CD4-positive, alpha-beta memory T cell (primary cell): ENCODE measurements around the gene SCRN1. TPM values are rescaled to one million over a fixed set of nuclear protein-coding genes. Genes with fewer than 3 reads are reported as not detected.
A peak's percentile ranks its signal among the peaks of the same experiment; 100 is the strongest.

ENCODE experiments used
- CTCF ChIA-PET: fragments of 350-600 bp; sonication (Branson Sonifier 250); formaldehyde crosslinking; loops from one replicate; lab custom pipeline; 2021; ENCODE audit warnings: inconsistent platforms; ENCODE audit not compliant: partially characterized antibody; lab: Charles Lee
- POLR2A ChIA-PET: fragments of 350-600 bp; sonication (Branson Sonifier 250); formaldehyde crosslinking; loops from one replicate; lab custom pipeline; 2021; ENCODE audit not compliant: partially characterized antibody; lab: Charles Lee
- DNase-seq, 5 donors: peaks; one replicate each; pipeline versions ENCODE4 v3.0.0 to v3.0.0-alpha.2; 2020 to 2022; ENCODE audit warnings: mixed read lengths in 1 of 5
- H3K27ac ChIP-seq: one replicate; pipeline ENCODE4 v1.7.0; 2013; ENCODE audit warnings: low read depth, low read length
- H3K27me3 ChIP-seq: 2 replicates; pipeline ENCODE4 v1.7.0; 2013; ENCODE audit warnings: mild to moderate bottlenecking, low read length, moderate library complexity; ENCODE audit not compliant: insufficient read depth
- H3K36me3 ChIP-seq: 2 replicates; pipeline ENCODE4 v1.7.0; 2013; ENCODE audit warnings: mild to moderate bottlenecking, low read length, moderate library complexity; ENCODE audit not compliant: insufficient read depth
- H3K4me1 ChIP-seq: 2 replicates; pipeline ENCODE4 v1.7.0; 2013; ENCODE audit warnings: mild to moderate bottlenecking, low read length, moderate library complexity; ENCODE audit not compliant: insufficient read depth
- H3K4me3 ChIP-seq, 2 donors: one replicate each; pipeline ENCODE4 v1.7.0; 2013; ENCODE audit warnings: low read length in 2 of 2, mild to moderate bottlenecking in 1 of 2
- H3K9me3 ChIP-seq, 2 donors: one replicate each; pipeline ENCODE4 v1.7.0; 2013; ENCODE audit warnings: low read length in 2 of 2, control low read depth in 1 of 2; ENCODE audit not compliant: control insufficient read depth in 1 of 2
- H3K27ac Mint-ChIP-seq, 7 donors: one replicate each; pipeline ENCODE4 v1.8.0; 2020 to 2021; ENCODE audit warnings: mixed read lengths in 7 of 7, mild to moderate bottlenecking in 6 of 7, inconsistent platforms in 3 of 7, moderate library complexity in 3 of 7
- H3K27me3 Mint-ChIP-seq, 2 donors: one replicate each; pipeline ENCODE4 v1.8.0; 2020 to 2021; ENCODE audit warnings: mixed read lengths in 2 of 2
- H3K36me3 Mint-ChIP-seq, 2 donors: one replicate each; pipeline ENCODE4 v1.8.0; 2020 to 2021; ENCODE audit warnings: mixed read lengths in 2 of 2, inconsistent platforms in 1 of 2, mild to moderate bottlenecking in 1 of 2
- H3K4me1 Mint-ChIP-seq, 4 donors: one replicate each; pipeline ENCODE4 v1.8.0; 2020 to 2021; ENCODE audit warnings: mixed read lengths in 4 of 4, mild to moderate bottlenecking in 1 of 4
- H3K4me3 Mint-ChIP-seq, 8 donors: one replicate each; pipeline ENCODE4 v1.8.0; 2020 to 2021; ENCODE audit warnings: mixed read lengths in 8 of 8, mild to moderate bottlenecking in 7 of 8, moderate library complexity in 6 of 8, inconsistent platforms in 3 of 8
- H3K9me3 Mint-ChIP-seq, 8 donors: one replicate each; pipeline ENCODE4 v1.8.0; 2020 to 2021; ENCODE audit warnings: mixed read lengths in 8 of 8, mild to moderate bottlenecking in 5 of 8, inconsistent platforms in 3 of 8, moderate library complexity in 1 of 8
- intact Hi-C: fragments of 100-400 bp; cut with micrococcal nuclease; formaldehyde crosslinking; loops from one replicate; pipeline ENCODE4 v1.15.1; 2023
- polyA plus RNA-seq, 2 donors: library from polyadenylated mRNA; unstranded; fragments of 300-500 nt; fragmentation: Illumina TruSeq; gene quantifications; one replicate each; pipeline ENCODE4 v1.2.3, GENCODE V29; 2021
- total RNA-seq, 2 experiments: library from RNA; stranded (reverse); gene quantifications; one replicate each; pipeline ENCODE4 v1.2.3, GENCODE V29; 2021

Gene SCRN1
- total and polyA plus RNA-seq, 4 experiments from 2014 or later, result 2.0 to 2.9 (median 2.4) TPM

DNA sequence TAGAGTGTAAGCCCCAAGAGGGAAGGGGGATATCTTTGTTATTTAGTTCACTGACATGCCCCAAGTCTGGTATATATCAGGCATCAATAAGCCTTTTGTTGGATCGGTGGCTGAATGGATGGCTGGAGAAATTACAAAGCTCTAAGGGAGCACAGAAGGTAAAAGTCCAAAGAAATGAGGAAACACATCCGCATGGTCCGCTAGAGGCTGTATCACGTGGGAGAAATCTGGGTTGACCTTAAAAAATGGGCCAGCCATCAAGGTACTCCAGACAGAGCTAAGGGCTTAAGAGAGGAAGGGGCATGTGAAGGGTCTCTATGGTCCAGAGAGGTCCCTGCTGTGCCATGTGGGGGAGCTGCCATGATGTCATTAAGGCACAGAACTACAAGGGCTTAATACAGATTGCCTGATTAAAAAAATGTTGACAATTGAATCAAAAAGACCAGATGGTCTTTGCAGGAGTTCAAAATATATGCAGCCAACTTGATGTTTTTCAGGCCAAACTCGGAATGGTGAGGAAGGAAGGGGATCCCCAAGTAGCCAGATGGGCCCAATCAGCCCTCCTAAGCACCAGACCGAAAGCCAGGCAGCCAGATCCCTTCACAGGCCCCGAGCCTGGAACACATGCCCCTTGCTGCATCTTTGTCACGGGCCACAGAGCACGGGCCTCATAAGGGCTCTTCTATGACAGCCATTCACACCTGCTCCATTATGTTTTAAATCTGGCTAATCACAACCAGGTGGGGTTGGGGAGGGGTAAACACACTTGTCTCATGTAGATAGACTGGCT is 31.9 kb downstream of the SCRN1 start:
- no peak overlapping the region for H3K4me3 Mint-ChIP-seq
- H3K27ac ChIP-seq, result no peak overlapping the region
- H3K27me3 Mint-ChIP-seq, result peaks cover 7 to 17% of the 10 kb centered on the region in 2 donors
- peaks cover 8 to 11% (median 9%) of the 10 kb centered on the region in 4 donors for H3K4me1 Mint-ChIP-seq
- ChIA-PET POLR2A (no interaction called here), CTCF (interaction anchor here (1.5 kb wide), 1 partner anchor 104 kb away, joined by 5 read pairs; no protein-coding TSS in a partner anchor)
- no peak for DNase-seq
- intact Hi-C loops, result no loop called here
- H3K27me3 ChIP-seq, result no peaks in the 10 kb centered on the region
- no peaks in the 10 kb centered on the region for H3K36me3 Mint-ChIP-seq
- H3K36me3 ChIP-seq, result no peaks in the 10 kb centered on the region
- H3K4me3 ChIP-seq, result no peak overlapping the region
- no peaks in the 10 kb centered on the region for H3K9me3 Mint-ChIP-seq
- H3K27ac Mint-ChIP-seq, result no peak overlapping the region
- H3K9me3 ChIP-seq, result no peaks in the 10 kb centered on the region
- peaks cover 6% of the 10 kb centered on the region for H3K4me1 ChIP-seq

DNA sequence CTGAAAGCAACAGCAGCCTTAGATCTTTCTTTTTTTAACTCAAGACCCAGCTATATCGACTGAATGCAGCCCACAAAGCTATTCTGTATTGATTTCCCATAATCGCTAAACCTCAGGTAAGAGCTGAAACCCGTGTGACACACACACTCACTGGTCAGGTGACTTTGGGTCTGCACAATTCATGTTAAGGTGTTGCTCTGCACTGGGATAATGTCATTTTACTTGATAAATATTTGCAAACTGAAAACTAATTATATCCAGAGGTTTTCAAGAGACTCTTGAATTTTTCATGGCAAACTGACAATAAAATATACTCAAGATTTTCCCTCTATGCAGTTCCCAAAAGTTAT is 33.1 kb downstream of the SCRN1 start:
- Histone ChIP-seq H3K4me1 (peaks cover 6% of the 10 kb centered on the region), H3K27me3 (no peaks in the 10 kb centered on the region), H3K9me3 (no peaks in the 10 kb centered on the region), H3K4me3 (no peak overlapping the region), H3K36me3 (no peaks in the 10 kb centered on the region), H3K27ac (no peak overlapping the region)
- Mint-ChIP-seq H3K36me3 (no peaks in the 10 kb centered on the region), H3K9me3 (no peaks in the 10 kb centered on the region), H3K4me3 (no peak overlapping the region), H3K27me3 (peaks cover 5 to 15% of the 10 kb centered on the region in 2 donors), H3K27ac (no peak overlapping the region), H3K4me1 (peaks cover 8 to 11% (median 9%) of the 10 kb centered on the region in 4 donors)
- intact Hi-C loops, result no loop called here
- CTCF ChIA-PET, result interaction anchor here (1.0 to 1.5 kb wide), 2 partner anchors 12 to 106 kb away, joined by 3 to 5 read pairs; no protein-coding TSS in a partner anchor
- no peak for DNase-seq
- POLR2A ChIA-PET, result no interaction called here

DNA sequence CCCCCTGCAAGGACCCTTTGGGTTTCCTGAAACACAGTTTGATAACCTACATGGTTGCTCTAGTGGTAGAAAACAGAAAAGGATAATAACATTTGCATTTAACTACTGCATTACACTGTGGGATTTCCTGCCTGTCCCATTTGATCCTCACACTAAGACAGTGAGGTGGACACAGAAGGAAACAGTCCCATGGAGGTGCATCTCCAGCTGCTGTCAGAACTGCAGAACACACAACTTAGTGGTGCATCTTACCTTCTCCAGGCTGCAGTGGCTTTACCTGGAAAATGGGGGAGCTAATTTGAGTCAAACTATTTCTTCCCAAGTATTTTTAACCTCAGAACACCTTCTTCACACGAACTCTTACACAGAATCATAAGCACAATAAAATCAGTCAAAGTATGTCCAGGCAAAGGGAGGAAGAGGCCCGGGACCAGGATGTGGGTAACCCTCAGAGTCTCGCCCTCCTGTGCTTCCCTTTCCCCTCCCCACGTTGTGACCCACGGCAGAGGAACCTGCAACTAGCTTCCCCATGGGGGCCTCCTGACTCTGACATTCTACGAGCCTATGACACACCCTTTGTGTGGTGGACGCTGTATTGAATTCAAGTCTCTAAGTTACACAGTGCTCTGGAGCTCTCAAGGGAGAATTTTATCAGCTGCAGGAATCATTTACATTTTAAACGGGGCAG is 33.7 kb downstream of the SCRN1 start:
- CTCF ChIA-PET, result interaction anchor here (1.0 to 1.5 kb wide), 2 partner anchors 13 to 106 kb away, joined by 3 to 5 read pairs; no protein-coding TSS in a partner anchor
- Mint-ChIP-seq H3K4me3 (peak overlapping the region in 3 of 8 donors; percentile 12 to 41 (median 14)), H3K9me3 (peaks cover 0 to 3% (median 0%) of the 10 kb centered on the region in 8 donors), H3K36me3 (no peaks in the 10 kb centered on the region), H3K27me3 (peaks cover 7 to 17% of the 10 kb centered on the region in 2 donors), H3K27ac (peak overlapping the region in 3 of 7 donors; percentile 17 to 80 (median 43)), H3K4me1 (peaks cover 8 to 11% (median 9%) of the 10 kb centered on the region in 4 donors)
- DNase-seq, result no peak
- Histone ChIP-seq H3K4me1 (peaks cover 6% of the 10 kb centered on the region), H3K9me3 (no peaks in the 10 kb centered on the region), H3K27ac (no peak overlapping the region), H3K36me3 (no peaks in the 10 kb centered on the region), H3K27me3 (no peaks in the 10 kb centered on the region), H3K4me3 (no peak overlapping the region)
- POLR2A ChIA-PET, result no interaction called here
- intact Hi-C loops, result no loop called here

DNA sequence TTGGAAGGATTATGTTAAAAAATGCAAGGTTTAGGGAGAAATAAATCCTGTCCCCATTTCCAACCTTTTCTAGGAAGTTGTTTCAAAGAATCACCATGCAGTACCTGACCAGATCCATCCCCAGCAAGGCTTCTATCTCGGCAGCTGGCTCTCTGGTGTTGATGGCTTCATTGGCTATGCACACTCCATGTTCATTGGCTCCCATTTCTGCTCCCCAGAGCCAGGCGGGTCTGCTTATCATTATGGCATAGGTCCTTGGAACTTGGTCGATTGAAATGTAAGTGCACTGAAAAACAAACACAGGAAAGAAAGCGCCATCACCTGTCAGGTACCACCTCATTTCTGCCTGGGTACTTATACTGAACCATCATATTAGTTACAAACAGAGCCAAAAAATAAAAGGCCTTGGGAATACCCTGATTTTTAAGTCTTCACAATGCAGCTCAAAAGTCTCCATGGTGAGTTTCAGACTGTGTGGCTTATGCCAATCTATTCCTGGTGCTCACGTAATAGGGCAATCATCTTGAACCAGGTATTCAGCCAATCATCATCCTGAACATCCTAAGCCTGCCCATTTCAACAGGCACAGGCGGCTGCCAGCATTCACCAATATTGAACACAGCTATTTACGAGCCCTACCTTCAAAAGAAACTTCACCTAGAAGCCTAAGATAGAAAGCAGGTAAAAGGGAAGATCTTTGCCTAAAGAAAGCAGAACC is 34.4 kb downstream of the SCRN1 start:
- H3K9me3 ChIP-seq, result no peaks in the 10 kb centered on the region
- H3K4me3 ChIP-seq, result no peak overlapping the region
- no peak overlapping the region for H3K27ac Mint-ChIP-seq
- DNase-seq, result no peak
- CTCF ChIA-PET, result no interaction called here
- peaks cover 6% of the 10 kb centered on the region for H3K4me1 ChIP-seq
- H3K4me1 Mint-ChIP-seq, result peaks cover 8 to 11% (median 9%) of the 10 kb centered on the region in 4 donors
- H3K9me3 Mint-ChIP-seq, result peaks cover 0 to 3% (median 0%) of the 10 kb centered on the region in 8 donors
- H3K27ac ChIP-seq, result no peak overlapping the region
- intact Hi-C loops, result no loop called here
- H3K27me3 Mint-ChIP-seq, result peaks cover 5 to 17% of the 10 kb centered on the region in 2 donors
- H3K36me3 Mint-ChIP-seq, result no peaks in the 10 kb centered on the region
- no peaks in the 10 kb centered on the region for H3K27me3 ChIP-seq
- no peaks in the 10 kb centered on the region for H3K36me3 ChIP-seq
- H3K4me3 Mint-ChIP-seq, result no peak overlapping the region
- POLR2A ChIA-PET, result no interaction called here

DNA sequence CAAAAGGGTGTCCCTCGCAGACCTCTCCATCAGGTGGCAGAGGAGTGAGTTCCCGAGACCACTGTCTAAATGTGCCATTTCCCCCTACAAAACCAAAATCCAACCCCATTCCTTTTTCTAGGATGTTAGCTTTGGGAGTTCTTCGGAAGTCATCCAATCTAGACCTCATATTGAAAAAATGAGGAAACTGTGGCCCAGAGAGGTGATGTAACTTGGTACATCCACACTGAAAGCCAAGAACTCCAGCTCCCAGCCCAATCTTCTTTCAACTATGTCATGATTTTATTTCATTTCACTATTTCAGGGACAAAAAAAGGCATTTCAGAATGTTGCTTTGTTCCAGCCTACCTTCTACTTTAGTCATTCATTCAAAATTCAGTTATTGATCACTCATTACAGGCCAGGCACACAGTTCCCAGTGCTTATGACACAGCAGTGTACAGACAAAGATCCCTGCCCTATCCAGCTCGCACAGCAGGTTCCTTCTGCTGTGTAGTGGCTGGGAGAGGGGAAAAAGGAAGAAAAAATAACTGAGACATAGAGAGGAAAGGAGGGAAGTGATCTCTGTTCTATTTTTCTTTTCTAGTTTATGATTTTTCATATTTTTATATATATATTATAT is 35.8 kb downstream of the SCRN1 start:
- Mint-ChIP-seq H3K9me3 (peaks cover 0 to 3% (median 0%) of the 10 kb centered on the region in 8 donors), H3K4me3 (no peak overlapping the region), H3K27ac (no peak overlapping the region), H3K27me3 (peaks cover 5 to 13% of the 10 kb centered on the region in 2 donors), H3K4me1 (peaks cover 8 to 11% (median 9%) of the 10 kb centered on the region in 4 donors), H3K36me3 (no peaks in the 10 kb centered on the region)
- ChIA-PET CTCF (interaction anchor here (1.2 kb wide), 1 partner anchor 108 kb away, joined by 4 read pairs; no protein-coding TSS in a partner anchor), POLR2A (no interaction called here)
- Histone ChIP-seq H3K27ac (no peak overlapping the region), H3K27me3 (no peaks in the 10 kb centered on the region), H3K4me1 (peaks cover 6% of the 10 kb centered on the region), H3K36me3 (no peaks in the 10 kb centered on the region), H3K9me3 (no peaks in the 10 kb centered on the region), H3K4me3 (no peak overlapping the region)
- no peak for DNase-seq
- intact Hi-C loops, result no loop called here

DNA sequence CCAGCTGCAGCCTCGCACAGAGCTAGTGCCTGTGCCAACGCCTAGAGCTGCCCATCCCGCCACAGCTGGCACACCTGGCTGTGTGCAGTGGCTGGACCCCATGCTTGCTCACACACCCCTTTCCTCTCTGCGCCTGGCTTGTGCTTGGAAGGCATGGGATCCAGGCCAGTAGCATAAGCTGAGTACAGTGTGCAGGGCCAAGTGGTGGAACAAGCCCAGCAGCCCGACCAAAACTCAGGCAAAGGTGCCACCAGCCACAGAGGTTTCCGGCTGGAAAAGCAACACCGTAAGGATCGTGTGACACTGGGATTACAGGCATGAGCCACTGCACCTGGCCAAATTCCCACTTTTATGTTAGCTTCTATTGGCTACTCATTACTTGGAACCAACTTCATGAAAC is 38.4 kb downstream of the SCRN1 start:
- H3K27ac ChIP-seq, result no peak overlapping the region
- no peaks in the 10 kb centered on the region for H3K36me3 ChIP-seq
- POLR2A ChIA-PET, result no interaction called here
- no peak overlapping the region for H3K4me3 ChIP-seq
- CTCF ChIA-PET, result no interaction called here
- peaks cover 3% of the 10 kb centered on the region for H3K4me1 ChIP-seq
- intact Hi-C loops, result no loop called here
- Mint-ChIP-seq H3K36me3 (no peaks in the 10 kb centered on the region), H3K4me1 (peaks cover 6 to 8% (median 6%) of the 10 kb centered on the region in 4 donors), H3K27me3 (peaks cover 7 to 8% of the 10 kb centered on the region in 2 donors), H3K27ac (no peak overlapping the region), H3K9me3 (peaks cover 0 to 3% (median 0%) of the 10 kb centered on the region in 8 donors), H3K4me3 (no peak overlapping the region)
- DNase-seq, result no peak
- H3K27me3 ChIP-seq, result no peaks in the 10 kb centered on the region
- H3K9me3 ChIP-seq, result no peaks in the 10 kb centered on the region
